Measurements from ENCODE around the gene NACC2.

NACC2 gene

GRCh38 chr9:136090768-136091581, 4.1 kb downstream of the NACC2 start:
- no peak for DNase-seq (ENCODE audit: low read depth)
- H3K4me3 ChIP-seq (replicated peaks; ENCODE audit: low read depth, low read length), result no peak overlapping the region
- TF ChIP-seq CTCF (IDR thresholded peaks at IDR 0.05; ENCODE audit: low read length, missing control alignments), result no peak

- DNase-seq (ENCODE audit: low read depth), result no peak
- TF ChIP-seq CTCF (IDR thresholded peaks at IDR 0.05; ENCODE audit: low read length, missing control alignments), result no peak
- no peak overlapping the region for H3K4me3 ChIP-seq (replicated peaks; ENCODE audit: low read depth, low read length)
Observed at GRCh38 chr9:136090056-136090735, 4.9 kb downstream of the NACC2 start.

- H3K4me3 ChIP-seq (replicated peaks; ENCODE audit: low read depth, low read length), result no peak overlapping the region
- DNase-seq (ENCODE audit: low read depth), result peak; percentile 67
Observed at GRCh38 chr9:136089697-136090045, 5.4 kb downstream of the NACC2 start.

GRCh38 chr9:136088939-136089696, 6.0 kb downstream of the NACC2 start:
- no peak overlapping the region for H3K4me3 ChIP-seq (replicated peaks; ENCODE audit: low read depth, low read length)
- no peak for DNase-seq (ENCODE audit: low read depth)
- no peak for TF ChIP-seq CTCF (IDR thresholded peaks at IDR 0.05; ENCODE audit: low read length, missing control alignments)

More at GRCh38 chr9:136089697-136090045, 5.4 kb downstream of the NACC2 start:
- TF ChIP-seq CTCF (IDR thresholded peaks at IDR 0.05; ENCODE audit: low read length, missing control alignments), result peak; percentile 47

GRCh38 chr9:136088481-136088938, 6.6 kb downstream of the NACC2 start:
- H3K4me3 ChIP-seq (replicated peaks; ENCODE audit: low read depth, low read length), result no peak overlapping the region
- no peak for TF ChIP-seq CTCF (IDR thresholded peaks at IDR 0.05; ENCODE audit: low read length, missing control alignments)
- no peak for DNase-seq (ENCODE audit: low read depth)

- no peak overlapping the region for H3K4me3 ChIP-seq (replicated peaks; ENCODE audit: low read depth, low read length)
- TF ChIP-seq CTCF (IDR thresholded peaks at IDR 0.05; ENCODE audit: low read length, missing control alignments), result no peak
- DNase-seq (ENCODE audit: low read depth), result no peak
Observed at GRCh38 chr9:136087741-136088480, 7.2 kb downstream of the NACC2 start.
